ENCODE results near the gene IRAG1. TPM values are rescaled to one million over a fixed set of nuclear protein-coding genes. Genes with fewer than 3 reads are reported as not detected.
A peak's percentile ranks its signal among the peaks of the same experiment; 100 is the strongest.

The IRAG1 gene
- total and polyA plus RNA-seq, 2 donors (not counting 1 experiment from before 2014, with no cell fraction given) = 0.27 to 0.32 TPM

GRCh38 chr11:10728789-10729472 lies 35.4 kb upstream of the IRAG1 start:
- DNase-seq = no peak
- no peak overlapping the region for H3K9ac ChIP-seq (ENCODE audit: low read length)
- peaks cover 10 to 13% of the 10 kb centered on the region in 2 donors for H3K4me1 ChIP-seq (ENCODE audit: control insufficient read depth in 2 of 2, insufficient read depth in 2 of 2, low read length in 2 of 2)
- Mint-ChIP-seq H3K4me1 (peaks cover 30% of the 10 kb centered on the region), H3K4me3 (no peak overlapping the region), H3K9me3 (ENCODE audit: insufficient read depth) (peaks cover 2% of the 10 kb centered on the region), H3K27ac (no peak overlapping the region), H3K27me3 (no peaks in the 10 kb centered on the region)
- no peak overlapping the region for H3K27ac ChIP-seq (ENCODE audit: low read length in 2 of 2)
- no peak overlapping the region for H3K4me2 ChIP-seq (replicated peaks; ENCODE audit: low read depth, low read length, poor library complexity, severe bottlenecking)
- no peaks in the 10 kb centered on the region for H4K20me1 ChIP-seq (ENCODE audit: control insufficient read depth, insufficient read depth, low read length, poor library complexity, severe bottlenecking)
- no peak overlapping the region for H3K4me3 ChIP-seq (ENCODE audit: control extremely low read depth in 1 of 5, extremely low read depth in 1 of 5, insufficient read depth in 1 of 5, low read depth in 2 of 5, low read length in 4 of 5)
- no peaks in the 10 kb centered on the region for H3K36me3 ChIP-seq (replicated peaks in 1 of 2; ENCODE audit: control extremely low read depth in 1 of 2, control insufficient read depth in 1 of 2, extremely low read depth in 1 of 2, insufficient read depth in 2 of 2, low read length in 1 of 2)
- H3K9me3 ChIP-seq (ENCODE audit: control extremely low read depth in 1 of 3, control insufficient read depth in 2 of 3, insufficient read depth in 1 of 3, low read length in 2 of 3) = peaks cover 0 to 14% (median 2%) of the 10 kb centered on the region in 3 donors
- ChIA-PET POLR2A (no interaction called here), CTCF (interaction anchor here (1.1 to 9.4 kb wide), 4 partner anchors 317 to 325 kb away, joined by 3 to 171 read pairs (median 33); no protein-coding TSS in a partner anchor)
- WGBS (ENCODE audit: insufficient coverage) = 92% methylated on average over 15 of the region's 20 CpGs
- no peak overlapping the region for H2AFZ ChIP-seq (ENCODE audit: insufficient read depth, low read depth, low read length, poor library complexity, severe bottlenecking)
- intact Hi-C loops (cut with micrococcal nuclease) = no loop called here
- ATAC-seq (ENCODE audit: low read depth) = no peak
- H3K79me2 ChIP-seq (ENCODE audit: control insufficient read depth, insufficient read depth, low read length) = no peaks in the 10 kb centered on the region
- TF ChIP-seq CTCF (IDR thresholded peaks at IDR 0.05) = no peak
- TF ChIP-seq EZH2 (IDR thresholded peaks at IDR 0.05; ENCODE audit: borderline replicate concordance, insufficient read depth, low read depth, low read length, poor library complexity, severe bottlenecking) = no peak
- no peaks in the 10 kb centered on the region for H3K27me3 ChIP-seq (replicated peaks in 1 of 4; ENCODE audit: control extremely low read depth in 1 of 4, control insufficient read depth in 3 of 4, insufficient read depth in 4 of 4, low read length in 3 of 4)

GRCh38 chr11:10728154-10728553 lies 34.6 kb upstream of the IRAG1 start:
- H3K4me1 Mint-ChIP-seq = peaks cover 31% of the 10 kb centered on the region
- ATAC-seq (ENCODE audit: low read depth) (no peak), DNase-seq (no peak)
- WGBS (ENCODE audit: insufficient coverage) = 93% methylated on average over 3 of the region's 3 CpGs
- no peaks in the 10 kb centered on the region for H3K27me3 ChIP-seq (replicated peaks in 1 of 4; ENCODE audit: control extremely low read depth in 1 of 4, control insufficient read depth in 3 of 4, insufficient read depth in 4 of 4, low read length in 3 of 4)
- peaks cover 2% of the 10 kb centered on the region for H3K9me3 Mint-ChIP-seq (ENCODE audit: insufficient read depth)
- intact Hi-C loops (cut with micrococcal nuclease) = no loop called here
- H3K4me1 ChIP-seq (ENCODE audit: control insufficient read depth in 2 of 2, insufficient read depth in 2 of 2, low read length in 2 of 2) = peaks cover 10 to 13% of the 10 kb centered on the region in 2 donors
- no peaks in the 10 kb centered on the region for H3K36me3 ChIP-seq (replicated peaks in 1 of 2; ENCODE audit: control extremely low read depth in 1 of 2, control insufficient read depth in 1 of 2, extremely low read depth in 1 of 2, insufficient read depth in 2 of 2, low read length in 1 of 2)
- peak overlapping the region; percentile 4 for H3K27ac Mint-ChIP-seq
- TF ChIP-seq CTCF (IDR thresholded peaks at IDR 0.05) (no peak), EZH2 (IDR thresholded peaks at IDR 0.05; ENCODE audit: borderline replicate concordance, insufficient read depth, low read depth, low read length, poor library complexity, severe bottlenecking) (no peak)
- H3K4me3 ChIP-seq (ENCODE audit: control extremely low read depth in 1 of 5, extremely low read depth in 1 of 5, insufficient read depth in 1 of 5, low read depth in 2 of 5, low read length in 4 of 5) = no peak overlapping the region
- H2AFZ ChIP-seq (ENCODE audit: insufficient read depth, low read depth, low read length, poor library complexity, severe bottlenecking) = no peak overlapping the region
- no peaks in the 10 kb centered on the region for H3K79me2 ChIP-seq (ENCODE audit: control insufficient read depth, insufficient read depth, low read length)
- no peak overlapping the region for H3K4me3 Mint-ChIP-seq
- CTCF ChIA-PET = interaction anchor here (1.0 to 2.5 kb wide), 6 partner anchors 161 to 325 kb away, joined by 3 to 13 read pairs (median 4); partner anchors contain the start of gene RNF141
- POLR2A ChIA-PET = no interaction called here
- no peak overlapping the region for H3K27ac ChIP-seq (ENCODE audit: low read length in 2 of 2)
- H3K4me2 ChIP-seq (replicated peaks; ENCODE audit: low read depth, low read length, poor library complexity, severe bottlenecking) = no peak overlapping the region
- H3K9me3 ChIP-seq (ENCODE audit: control extremely low read depth in 1 of 3, control insufficient read depth in 2 of 3, insufficient read depth in 1 of 3, low read length in 2 of 3) = peaks cover 0 to 14% (median 2%) of the 10 kb centered on the region in 3 donors
- no peak overlapping the region for H3K9ac ChIP-seq (ENCODE audit: low read length)
- H3K27me3 Mint-ChIP-seq = no peaks in the 10 kb centered on the region
- H4K20me1 ChIP-seq (ENCODE audit: control insufficient read depth, insufficient read depth, low read length, poor library complexity, severe bottlenecking) = no peaks in the 10 kb centered on the region

Measured in B cell (primary cell).